GM18867 (cell line): ENCODE data around the gene ACTR1A.
"Not testable (repeated sequence)": the region's sequence is repeated elsewhere in the genome, so short reads cannot be mapped to it uniquely, and the experiment has no call there.

Source experiments
- ATAC-seq: cut with Tn5 transposase; IDR thresholded peaks from one replicate; pipeline ENCODE4 v1.9.1; 2021; ENCODE audit warnings: mild to moderate bottlenecking, moderate library complexity; ENCODE audit not compliant: unreplicated experiment

ACTR1A gene

DNA sequence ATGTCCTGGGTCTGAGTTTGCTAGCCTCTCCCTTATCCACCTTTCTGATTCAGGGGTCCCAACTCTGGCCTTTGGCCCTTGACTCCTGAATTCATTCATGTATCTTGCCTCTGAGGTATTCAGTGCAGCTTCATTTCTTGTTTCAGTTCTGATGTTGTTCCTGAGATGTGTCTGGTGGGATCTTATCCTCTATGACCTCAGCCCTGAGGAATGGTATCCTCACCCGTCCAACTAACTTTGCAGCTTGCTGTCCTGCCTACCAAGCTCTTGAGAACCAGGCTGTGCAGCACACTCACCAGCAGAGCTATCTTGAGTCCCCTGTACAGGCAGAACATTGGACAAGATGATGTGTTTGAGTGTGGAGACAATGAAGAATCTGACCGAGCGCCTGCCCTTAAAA lies 15.0 kb upstream of the ACTR1A start:
- ATAC-seq = no peak

GRCh38 chr10:102515724-102516123 lies 13.2 kb upstream of the ACTR1A start:
- no peak for ATAC-seq

DNA sequence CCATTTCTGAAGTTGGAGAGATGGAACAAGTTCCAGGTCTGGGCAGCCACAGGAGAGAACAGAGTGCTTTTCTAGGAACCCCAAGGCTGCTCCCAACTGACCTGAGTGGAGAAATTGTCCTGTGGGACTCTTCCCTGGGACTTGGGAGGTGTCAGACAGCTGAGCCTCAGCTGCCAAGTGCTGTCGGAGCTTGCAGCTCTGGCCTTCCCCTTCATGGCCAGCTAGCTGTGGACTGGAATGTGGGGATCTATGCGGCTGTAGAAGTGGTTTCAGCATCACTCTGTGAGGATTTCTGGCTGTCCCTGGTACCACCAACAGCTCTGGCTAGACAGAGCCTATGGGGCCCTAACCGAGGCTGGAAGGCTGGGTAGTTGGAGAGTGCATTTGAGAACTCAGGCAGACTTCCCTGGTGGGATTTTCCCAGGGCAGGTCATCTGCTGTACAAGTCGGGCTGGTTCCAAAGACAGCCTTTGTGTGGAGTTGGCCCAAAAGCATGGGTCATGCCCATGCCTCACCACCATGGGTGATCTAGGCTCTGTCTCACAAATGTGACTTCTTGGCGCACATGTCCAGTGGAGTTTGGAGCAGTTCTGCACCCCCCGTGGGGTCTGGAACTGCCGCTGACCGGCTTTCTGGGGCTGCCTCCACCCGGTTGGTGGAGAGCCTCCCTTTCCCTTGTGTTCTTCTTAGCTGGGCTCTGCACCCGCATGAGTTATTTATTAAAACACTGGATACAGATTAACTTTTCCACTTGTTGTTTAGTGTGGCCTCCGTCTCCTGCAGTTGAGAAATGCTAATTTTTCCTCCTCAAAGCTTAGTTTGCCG lies 12.2 kb upstream of the ACTR1A start:
- ATAC-seq = no peak

DNA sequence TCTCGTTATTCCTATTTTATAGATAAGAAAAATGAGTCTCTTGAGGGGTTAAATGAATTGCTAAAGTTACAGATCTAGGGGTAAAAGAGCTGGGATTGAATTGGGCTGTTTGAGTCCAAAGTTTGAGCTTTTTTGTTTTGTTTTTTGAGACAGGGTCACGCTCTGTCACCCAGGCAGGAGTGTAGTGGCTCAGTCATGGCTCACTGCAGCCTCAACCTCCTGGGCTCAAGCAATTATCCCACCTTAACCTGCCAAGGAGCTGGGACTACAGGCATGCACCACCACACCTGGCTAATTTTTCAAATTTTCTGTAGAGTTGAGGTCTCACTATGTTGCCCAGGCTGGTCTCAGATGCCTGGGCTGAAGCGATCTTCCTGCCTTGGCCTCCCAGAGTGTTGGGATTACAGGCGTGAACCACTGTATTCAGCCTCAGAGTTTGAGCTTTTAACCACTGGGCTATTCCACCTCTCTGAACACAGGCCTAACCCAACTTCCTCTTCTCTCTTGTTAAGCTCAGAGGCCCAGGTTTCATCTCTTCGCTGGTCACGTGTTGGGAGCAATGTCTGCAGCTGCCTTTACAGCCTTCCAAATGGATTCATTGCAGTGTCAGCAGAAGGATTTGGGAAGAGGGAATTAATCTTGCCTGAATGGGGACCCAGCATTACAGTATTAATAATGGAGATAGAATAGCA lies 9.2 kb upstream of the ACTR1A start:
- peak; percentile 74 for ATAC-seq

DNA sequence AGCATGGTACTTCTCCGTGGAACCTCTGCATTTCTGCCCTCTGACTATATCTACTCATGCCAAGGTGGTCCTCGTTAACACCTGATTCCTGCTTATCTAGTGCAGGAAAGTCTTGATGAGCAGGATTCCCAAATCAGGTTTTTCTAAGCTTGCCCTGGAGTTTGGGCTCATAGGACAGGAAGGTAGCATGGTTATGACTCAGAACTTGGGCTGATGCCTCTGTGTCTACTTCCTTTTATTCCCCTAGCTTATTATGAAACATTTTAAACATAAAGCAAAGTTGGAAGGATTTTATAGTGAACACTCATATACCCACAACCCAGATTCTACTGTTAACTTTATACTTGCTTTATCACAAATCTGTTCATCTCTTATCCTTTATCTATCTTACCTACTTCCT lies 6.9 kb upstream of the ACTR1A start:
- no peak for ATAC-seq

DNA sequence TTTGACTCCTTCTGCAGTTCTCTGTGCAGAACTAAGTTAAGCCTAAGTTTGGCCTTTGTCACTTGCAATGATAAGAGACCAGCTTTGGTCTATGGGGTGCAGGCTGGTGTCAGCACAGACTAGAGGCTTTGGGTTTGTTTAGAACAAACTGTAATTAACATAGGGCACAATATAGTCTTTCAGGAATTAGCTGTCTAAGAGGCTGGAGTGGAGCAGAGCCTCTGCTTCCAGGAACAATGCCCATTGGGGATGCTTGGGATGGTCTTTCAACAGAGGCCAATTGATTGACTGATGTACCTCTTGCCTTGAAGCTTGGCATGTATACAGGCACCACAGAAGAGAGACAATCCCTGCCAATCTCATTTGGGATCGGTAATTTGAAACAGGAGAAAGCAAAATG lies 6.0 kb upstream of the ACTR1A start:
- ATAC-seq = no peak

GRCh38 chr10:102507521-102507920 lies 5.0 kb upstream of the ACTR1A start:
- ATAC-seq = no peak

GRCh38 chr10:102505462-102506115 lies 3.1 kb upstream of the ACTR1A start:
- no peak for ATAC-seq

DNA sequence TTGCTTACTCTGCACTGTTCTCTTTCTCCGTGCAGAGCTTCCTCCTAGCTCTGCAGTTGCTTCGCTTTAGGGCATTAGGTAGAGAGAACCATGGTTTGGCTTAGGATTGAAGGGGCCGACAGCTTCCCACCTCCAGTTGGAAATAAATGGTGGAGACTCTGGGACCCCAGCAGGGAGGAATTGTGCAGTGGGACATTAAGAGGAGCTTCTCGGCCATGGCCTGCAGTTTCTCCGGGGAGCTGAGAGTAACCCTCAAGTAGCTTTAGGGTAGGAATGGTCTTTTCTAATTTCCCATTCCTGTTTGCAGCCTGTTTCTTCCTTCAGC lies 2.4 kb upstream of the ACTR1A start:
- ATAC-seq = no peak

DNA sequence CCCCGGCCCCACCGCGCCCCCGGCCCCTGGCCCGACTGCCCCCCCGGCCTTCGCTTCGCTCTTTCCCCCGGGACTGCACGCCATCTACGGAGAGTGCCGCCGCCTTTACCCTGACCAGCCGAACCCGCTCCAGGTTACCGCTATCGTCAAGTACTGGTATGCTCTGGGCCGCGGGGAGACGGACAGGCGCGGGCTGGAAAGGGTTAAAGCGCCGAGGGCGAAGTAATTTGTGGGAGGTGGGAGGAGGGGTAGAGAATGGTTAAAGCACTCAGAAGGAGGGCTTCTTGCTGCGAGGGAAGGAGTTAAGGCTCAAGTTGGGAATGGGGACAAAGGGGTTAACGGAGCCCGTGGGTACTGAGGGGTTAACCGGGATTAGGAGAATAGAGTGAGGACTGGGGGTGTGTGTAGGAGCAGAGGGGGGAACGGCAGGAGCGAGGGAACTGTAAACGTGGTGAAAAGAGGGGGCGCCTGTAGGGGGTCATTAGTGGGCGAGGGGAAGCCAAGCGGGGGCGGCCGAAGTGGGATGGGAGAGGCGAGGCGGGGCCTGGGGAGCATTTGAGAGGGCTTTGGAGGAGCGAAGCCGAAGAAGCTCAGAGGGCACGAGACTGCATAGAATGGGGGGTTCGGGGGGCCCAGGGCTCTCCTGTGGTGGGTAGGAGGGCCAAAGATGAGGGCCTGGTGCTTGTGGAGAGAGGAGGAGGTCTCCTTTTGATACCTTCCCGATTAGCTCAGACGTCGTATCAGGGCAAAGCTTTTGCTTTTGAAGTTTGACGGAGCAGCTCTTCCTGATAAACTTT lies 1.9 kb upstream of the ACTR1A start:
- ATAC-seq = no peak

GRCh38 chr10:102503264-102504178 lies 1.0 kb upstream of the ACTR1A start, which contains the start of gene SUFU:
SUFU (plus strand) TSS chr10:102503972; CDS start chr10:102504153, 181 bp downstream.
- peak; percentile 63 for ATAC-seq

- peak; percentile 72 for ATAC-seq
Observed at GRCh38 chr10:102502029-102502336, 529 bp downstream of the ACTR1A start.

DNA sequence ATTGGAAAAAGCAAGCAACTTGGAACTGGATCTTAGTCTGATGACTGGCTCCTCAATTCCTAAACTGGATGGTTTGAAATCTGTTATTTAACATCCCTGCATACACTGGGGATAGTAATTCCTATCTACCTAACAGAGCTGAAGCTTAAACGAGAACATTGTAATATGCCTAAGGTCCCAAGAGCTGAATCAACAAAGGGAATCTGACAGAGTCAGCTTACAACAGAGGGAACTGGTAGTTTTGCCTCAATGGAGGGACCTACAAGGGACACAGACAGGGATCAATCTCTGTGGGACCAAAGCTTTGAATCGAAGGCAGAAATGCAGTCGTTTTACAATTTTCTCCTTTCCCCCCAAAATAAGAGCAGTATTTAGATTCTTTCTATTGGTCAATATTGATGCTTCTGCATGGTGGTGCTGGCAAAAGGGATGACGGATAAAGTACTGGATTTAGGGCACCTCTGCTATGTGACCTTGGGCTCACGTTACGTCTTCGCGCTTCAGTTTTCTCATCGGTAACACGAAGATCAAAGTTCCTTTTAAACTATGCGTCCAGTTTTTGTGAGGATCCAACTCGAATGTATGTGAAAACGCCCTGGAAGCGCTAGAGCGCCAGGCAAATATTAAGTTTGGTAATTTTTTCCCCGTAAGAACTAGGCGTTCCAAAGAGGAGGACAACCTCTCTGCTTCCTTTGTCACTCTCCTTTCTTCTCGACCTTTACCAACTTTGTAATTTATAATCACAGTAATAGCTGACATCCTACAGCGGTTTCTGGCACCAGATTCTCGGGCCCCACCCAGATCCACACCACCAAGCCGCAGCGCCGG lies 1.1 kb downstream of the ACTR1A start:
- ATAC-seq = no peak

GRCh38 chr10:102500686-102501085 lies 1.8 kb downstream of the ACTR1A start:
- not testable (repeated sequence) for ATAC-seq

GRCh38 chr10:102499356-102499755 lies 3.2 kb downstream of the ACTR1A start:
- ATAC-seq = no peak

- no peak for ATAC-seq
Observed at GRCh38 chr10:102497545-102497944, 5.0 kb downstream of the ACTR1A start.

DNA sequence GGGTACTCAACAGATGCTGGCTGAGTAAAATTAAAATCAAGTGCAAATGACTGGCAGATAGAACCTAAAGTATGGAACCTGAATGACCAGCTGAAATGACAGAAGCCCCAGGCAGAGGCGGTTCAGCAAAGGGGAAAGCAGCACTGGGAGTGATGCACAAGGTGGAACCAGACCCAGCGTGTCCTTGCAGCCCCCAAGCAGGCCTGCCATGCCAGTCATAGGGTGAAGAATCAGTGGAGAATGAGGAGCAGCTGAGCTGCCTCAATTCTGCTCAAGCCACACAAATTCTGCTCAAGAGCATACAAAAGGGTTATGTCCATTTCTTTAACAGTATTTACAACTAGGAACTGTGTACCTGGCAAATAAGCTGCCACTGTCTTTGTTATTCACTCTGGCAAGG lies 8.7 kb downstream of the ACTR1A start:
- ATAC-seq = no peak

GRCh38 chr10:102492983-102493382 lies 9.5 kb downstream of the ACTR1A start:
- no peak for ATAC-seq

- no peak for ATAC-seq
Observed at GRCh38 chr10:102492344-102492939, 10.1 kb downstream of the ACTR1A start.
